ENCODE measurements around the gene TREX2. TPM values are rescaled to one million over a fixed set of nuclear protein-coding genes. Genes with fewer than 3 reads are reported as not detected.

TREX2 gene
- total and polyA plus RNA-seq, 2 experiments from 2014 or later, result 0.60 to 1.3 TPM

DNA sequence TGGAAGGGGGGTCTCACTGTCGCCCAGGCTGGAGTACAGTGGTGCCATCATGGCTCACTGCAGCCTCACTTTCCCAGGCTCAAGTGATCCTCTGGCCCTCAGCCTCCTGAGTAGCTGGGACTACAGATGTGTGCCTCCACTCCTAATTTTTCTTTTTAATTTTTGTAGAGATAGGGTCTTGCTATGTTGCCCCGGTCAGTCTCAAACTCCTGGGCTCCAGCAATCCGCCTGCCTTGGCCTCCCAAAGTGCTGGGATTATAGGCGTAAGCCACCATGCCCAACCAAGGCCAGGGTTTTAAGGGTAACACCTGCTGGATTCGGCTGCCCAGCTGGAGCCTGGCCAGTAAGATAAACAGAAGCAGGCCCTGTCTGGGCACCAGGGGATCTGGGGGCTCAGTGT, 3.4 kb downstream of the TREX2 start:
- no peaks in the 10 kb centered on the region for H3K79me2 ChIP-seq
- no peak overlapping the region for H3K27ac ChIP-seq
- WGBS (ENCODE audit: low lambda C conversion rate, missing lambda C conversion rate), result 69% methylated on average over 5 of the region's 5 CpGs
- TF ChIP-seq, protein P1, sequence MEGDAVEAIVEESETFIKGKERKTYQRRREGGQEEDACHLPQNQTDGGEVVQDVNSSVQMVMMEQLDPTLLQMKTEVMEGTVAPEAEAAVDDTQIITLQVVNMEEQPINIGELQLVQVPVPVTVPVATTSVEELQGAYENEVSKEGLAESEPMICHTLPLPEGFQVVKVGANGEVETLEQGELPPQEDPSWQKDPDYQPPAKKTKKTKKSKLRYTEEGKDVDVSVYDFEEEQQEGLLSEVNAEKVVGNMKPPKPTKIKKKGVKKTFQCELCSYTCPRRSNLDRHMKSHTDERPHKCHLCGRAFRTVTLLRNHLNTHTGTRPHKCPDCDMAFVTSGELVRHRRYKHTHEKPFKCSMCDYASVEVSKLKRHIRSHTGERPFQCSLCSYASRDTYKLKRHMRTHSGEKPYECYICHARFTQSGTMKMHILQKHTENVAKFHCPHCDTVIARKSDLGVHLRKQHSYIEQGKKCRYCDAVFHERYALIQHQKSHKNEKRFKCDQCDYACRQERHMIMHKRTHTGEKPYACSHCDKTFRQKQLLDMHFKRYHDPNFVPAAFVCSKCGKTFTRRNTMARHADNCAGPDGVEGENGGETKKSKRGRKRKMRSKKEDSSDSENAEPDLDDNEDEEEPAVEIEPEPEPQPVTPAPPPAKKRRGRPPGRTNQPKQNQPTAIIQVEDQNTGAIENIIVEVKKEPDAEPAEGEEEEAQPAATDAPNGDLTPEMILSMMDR (IDR thresholded peaks at IDR 0.05; ENCODE audit: poor library complexity), result no peak
- TF ChIP-seq EZH2phosphoT487 (IDR thresholded peaks at IDR 0.05; ENCODE audit: low read depth, severe bottlenecking, unreplicated experiment) (no peak), EZH2 (IDR thresholded peaks at IDR 0.05; ENCODE audit: borderline replicate concordance) (no peak)
- H3K36me3 ChIP-seq (replicated peaks; ENCODE audit: insufficient read depth, low read depth), result no peaks in the 10 kb centered on the region
- H3K4me1 ChIP-seq (ENCODE audit: insufficient read depth), result no peaks in the 10 kb centered on the region
- H3K4me3 ChIP-seq, result no peak overlapping the region
- H2AFZ ChIP-seq, result no peak overlapping the region
- no peaks in the 10 kb centered on the region for H4K20me1 ChIP-seq (ENCODE audit: insufficient read depth, poor library complexity, severe bottlenecking)
- DNase-seq (ENCODE audit: low spot score), result no peak
- H3K9me3 ChIP-seq (ENCODE audit: low read depth), result no peaks in the 10 kb centered on the region
- H3K27me3 ChIP-seq, result no peaks in the 10 kb centered on the region
- H3K4me2 ChIP-seq, result no peak overlapping the region
- no peaks in the 10 kb centered on the region for H3K9me2 ChIP-seq (replicated peaks; ENCODE audit: insufficient read depth)

DNA sequence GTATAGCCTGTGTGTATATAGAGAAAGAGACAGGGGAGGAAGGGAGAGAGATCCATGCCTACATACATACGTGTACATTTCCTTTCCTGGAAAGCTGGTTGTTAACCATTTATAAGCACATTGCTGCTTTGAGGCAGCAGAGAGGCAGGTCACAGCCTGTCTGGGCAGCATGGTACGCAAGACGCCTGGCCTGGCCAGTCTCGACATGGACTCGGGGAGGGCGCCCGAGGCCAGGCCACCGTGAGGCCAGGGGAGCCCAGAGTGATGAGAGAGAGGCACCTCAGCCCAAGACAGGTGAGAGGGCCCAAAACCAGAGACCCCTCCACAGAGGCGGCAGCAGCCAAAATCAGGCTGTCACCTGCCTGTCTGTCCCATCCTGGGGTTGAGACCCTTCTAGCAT, 3.9 kb downstream of the TREX2 start:
- Histone ChIP-seq H3K4me3 (no peak overlapping the region), H3K4me2 (no peak overlapping the region), H4K20me1 (ENCODE audit: insufficient read depth, poor library complexity, severe bottlenecking) (no peaks in the 10 kb centered on the region), H3K9me2 (replicated peaks; ENCODE audit: insufficient read depth) (no peaks in the 10 kb centered on the region), H3K27ac (no peak overlapping the region), H3K79me2 (no peaks in the 10 kb centered on the region), H2AFZ (no peak overlapping the region), H3K27me3 (no peaks in the 10 kb centered on the region), H3K4me1 (ENCODE audit: insufficient read depth) (no peaks in the 10 kb centered on the region), H3K9me3 (ENCODE audit: low read depth) (no peaks in the 10 kb centered on the region), H3K36me3 (replicated peaks; ENCODE audit: insufficient read depth, low read depth) (no peaks in the 10 kb centered on the region)
- WGBS (ENCODE audit: low lambda C conversion rate, missing lambda C conversion rate), result 81% methylated on average over 9 of the region's 9 CpGs
- TF ChIP-seq, protein P1 (IDR thresholded peaks at IDR 0.05; ENCODE audit: poor library complexity), result no peak
- no peak for TF ChIP-seq EZH2 (IDR thresholded peaks at IDR 0.05; ENCODE audit: borderline replicate concordance)
- TF ChIP-seq EZH2phosphoT487 (IDR thresholded peaks at IDR 0.05; ENCODE audit: low read depth, severe bottlenecking, unreplicated experiment), result no peak
- no peak for DNase-seq (ENCODE audit: low spot score)

DNA sequence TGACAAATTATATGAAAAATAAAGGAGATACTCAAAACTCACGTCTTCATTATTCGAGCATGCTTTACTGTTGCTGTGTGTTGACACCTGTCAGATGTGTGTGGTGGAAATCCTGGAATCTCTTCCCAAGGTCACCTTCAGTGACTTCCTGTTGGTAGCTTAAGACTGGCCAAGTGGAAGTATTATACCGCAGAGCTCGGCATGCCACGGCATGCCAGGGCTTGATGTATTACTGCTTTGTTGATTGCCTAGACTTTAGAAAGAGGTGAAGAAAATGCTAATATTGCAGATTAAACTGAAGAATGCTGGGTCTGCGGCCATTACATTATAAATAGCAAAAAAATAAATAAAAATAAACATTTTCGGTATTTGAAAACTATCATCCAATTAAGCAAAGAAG, 4.6 kb downstream of the TREX2 start:
- no peak for DNase-seq (ENCODE audit: low spot score)
- H3K4me3 ChIP-seq, result no peak overlapping the region
- no peak for TF ChIP-seq EZH2phosphoT487 (IDR thresholded peaks at IDR 0.05; ENCODE audit: low read depth, severe bottlenecking, unreplicated experiment)
- TF ChIP-seq, protein P1 (IDR thresholded peaks at IDR 0.05; ENCODE audit: poor library complexity), result no peak
- TF ChIP-seq EZH2 (IDR thresholded peaks at IDR 0.05; ENCODE audit: borderline replicate concordance), result no peak
- H3K9me2 ChIP-seq (replicated peaks; ENCODE audit: insufficient read depth), result no peaks in the 10 kb centered on the region
- 89% methylated on average over 7 of the region's 7 CpGs for WGBS (ENCODE audit: low lambda C conversion rate, missing lambda C conversion rate)
- no peak overlapping the region for H3K4me2 ChIP-seq
- H3K4me1 ChIP-seq (ENCODE audit: insufficient read depth), result no peaks in the 10 kb centered on the region
- H3K27me3 ChIP-seq, result no peaks in the 10 kb centered on the region
- H3K27ac ChIP-seq, result no peak overlapping the region
- no peaks in the 10 kb centered on the region for H3K79me2 ChIP-seq
- H3K9me3 ChIP-seq (ENCODE audit: low read depth), result no peaks in the 10 kb centered on the region
- no peaks in the 10 kb centered on the region for H3K36me3 ChIP-seq (replicated peaks; ENCODE audit: insufficient read depth, low read depth)
- no peak overlapping the region for H2AFZ ChIP-seq
- no peaks in the 10 kb centered on the region for H4K20me1 ChIP-seq (ENCODE audit: insufficient read depth, poor library complexity, severe bottlenecking)

Data from hepatocyte (in vitro differentiated cells).